HG02943 (cell line): ENCODE measurements around the gene MEG3.

Source experiments
- ATAC-seq: cut with Tn5 transposase; IDR thresholded peaks from one replicate; pipeline ENCODE4 v1.9.1; 2021; ENCODE audit warnings: mild to moderate bottlenecking, low read depth, moderate library complexity; ENCODE audit not compliant: unreplicated experiment

MEG3 gene

DNA sequence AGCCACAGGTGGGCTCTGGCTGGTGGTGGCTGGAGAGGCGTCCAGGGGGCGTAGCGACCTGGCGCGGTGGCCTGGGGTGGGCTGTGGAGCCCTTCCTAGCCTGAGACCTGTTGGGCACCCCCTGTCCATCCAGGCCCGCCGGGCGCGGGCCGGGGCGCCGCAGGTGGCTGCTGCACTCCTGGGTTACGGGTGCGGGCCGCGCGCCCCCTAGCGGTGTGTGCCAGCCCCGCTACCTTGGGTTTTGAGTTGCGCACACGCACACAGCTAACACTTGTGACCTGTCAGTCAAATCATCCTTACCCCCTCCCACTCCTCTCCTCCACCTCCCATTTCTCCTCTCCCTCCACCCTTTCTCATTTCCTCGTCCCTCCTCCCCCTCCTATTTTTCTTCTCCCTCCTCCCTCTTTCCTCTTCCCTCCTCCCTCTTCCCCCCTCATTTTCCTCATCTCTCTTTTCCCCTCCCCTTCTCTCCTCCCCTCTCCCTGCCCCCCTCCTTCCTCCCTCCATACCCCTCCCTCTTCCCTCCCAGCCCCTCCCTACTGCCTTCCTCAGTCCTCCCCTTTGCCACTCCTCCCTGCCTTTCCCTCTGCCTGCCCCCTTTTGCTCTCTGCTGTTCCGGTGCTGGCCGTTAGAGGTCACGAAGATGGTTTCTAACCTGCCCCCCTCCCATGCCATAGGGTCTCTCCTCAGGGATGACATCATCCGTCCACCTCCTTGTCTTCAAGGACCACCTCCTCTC is 2.3 kb downstream of the MEG3 start:
- no peak for ATAC-seq

DNA sequence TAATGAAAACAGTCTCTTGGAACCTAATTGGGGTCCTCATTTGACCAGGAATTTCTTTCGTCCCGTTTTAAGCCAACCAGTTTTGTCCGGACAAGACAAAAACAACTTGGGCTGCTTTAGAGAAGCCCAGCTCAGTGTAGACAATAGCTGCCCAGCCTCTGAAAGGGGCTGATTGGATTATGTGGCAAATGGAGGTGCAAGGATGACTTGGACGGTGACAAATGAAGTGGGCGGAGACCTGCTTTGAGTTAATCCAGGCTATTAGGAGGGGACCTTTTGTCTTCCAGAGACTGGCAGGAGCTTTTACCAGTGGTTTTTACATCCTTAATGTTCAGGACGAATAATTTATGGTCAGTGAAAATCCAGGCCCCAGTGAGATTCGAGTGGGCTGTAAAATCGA is 4.8 kb downstream of the MEG3 start:
- no peak for ATAC-seq

DNA sequence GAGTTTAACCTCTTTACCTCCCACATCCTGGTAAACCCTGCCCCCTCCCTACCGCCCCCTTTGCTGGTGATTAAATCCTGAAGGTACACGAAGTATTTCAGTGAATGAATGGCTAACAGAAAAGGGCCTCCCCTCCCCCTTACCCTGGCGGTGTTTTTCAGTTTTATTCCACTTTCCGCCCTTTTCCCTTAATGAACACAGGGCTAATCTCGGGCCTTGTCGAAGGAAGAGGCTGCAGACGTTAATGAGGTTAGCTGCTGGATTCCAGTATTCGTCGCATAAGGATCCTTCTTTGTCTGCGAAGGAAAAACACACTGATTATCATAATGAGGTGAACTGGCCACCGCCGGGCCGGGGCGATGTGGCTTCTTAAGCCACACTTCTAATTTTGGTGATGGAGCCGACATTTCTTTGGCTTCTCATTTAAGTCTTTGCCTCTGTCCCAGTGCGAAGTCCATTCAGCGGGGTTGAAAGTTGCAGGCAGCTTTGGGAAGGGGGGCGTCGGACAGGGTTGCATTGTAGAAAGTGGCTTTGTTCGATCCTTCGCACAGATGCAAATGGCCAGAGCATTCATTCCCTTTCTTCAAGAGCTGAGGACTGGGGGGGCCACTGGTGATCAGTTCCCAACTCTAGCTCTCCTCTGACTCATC is 6.5 kb downstream of the MEG3 start:
- ATAC-seq, result no peak

DNA sequence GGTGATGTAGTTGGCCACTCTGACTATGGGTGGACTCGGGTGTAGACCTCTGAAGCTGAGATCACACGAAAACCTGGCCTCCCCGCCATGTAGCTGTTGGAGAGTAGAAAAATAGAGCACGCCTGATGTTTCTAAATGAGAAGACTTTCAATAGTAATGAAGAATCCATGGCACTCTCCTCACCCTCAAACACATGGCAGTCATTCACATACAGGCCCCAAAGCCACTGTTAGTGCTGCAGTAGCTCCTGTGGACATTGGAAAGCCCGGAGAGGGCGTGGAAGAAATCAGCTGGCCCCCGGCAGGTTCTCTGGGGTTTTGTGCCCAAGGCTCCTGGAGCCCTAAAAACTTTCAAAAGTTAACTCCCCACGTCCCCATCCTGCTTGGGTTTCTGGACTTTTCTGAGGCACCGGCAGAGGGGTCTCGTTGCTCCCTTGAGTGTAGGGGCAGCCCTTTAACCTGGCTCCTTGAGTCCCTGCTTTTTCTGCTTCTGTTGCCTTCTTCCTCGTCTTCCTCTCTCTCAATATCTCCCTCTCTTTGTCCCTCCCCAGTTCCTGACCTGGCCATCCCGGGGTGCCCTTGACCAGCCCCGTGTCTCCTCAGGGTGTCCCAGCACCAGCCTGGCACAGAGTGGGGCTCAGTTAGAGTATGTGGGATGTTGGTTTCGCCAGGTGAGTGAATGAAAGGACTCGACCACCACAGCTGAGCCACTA is 8.3 kb downstream of the MEG3 start:
- no peak for ATAC-seq

DNA sequence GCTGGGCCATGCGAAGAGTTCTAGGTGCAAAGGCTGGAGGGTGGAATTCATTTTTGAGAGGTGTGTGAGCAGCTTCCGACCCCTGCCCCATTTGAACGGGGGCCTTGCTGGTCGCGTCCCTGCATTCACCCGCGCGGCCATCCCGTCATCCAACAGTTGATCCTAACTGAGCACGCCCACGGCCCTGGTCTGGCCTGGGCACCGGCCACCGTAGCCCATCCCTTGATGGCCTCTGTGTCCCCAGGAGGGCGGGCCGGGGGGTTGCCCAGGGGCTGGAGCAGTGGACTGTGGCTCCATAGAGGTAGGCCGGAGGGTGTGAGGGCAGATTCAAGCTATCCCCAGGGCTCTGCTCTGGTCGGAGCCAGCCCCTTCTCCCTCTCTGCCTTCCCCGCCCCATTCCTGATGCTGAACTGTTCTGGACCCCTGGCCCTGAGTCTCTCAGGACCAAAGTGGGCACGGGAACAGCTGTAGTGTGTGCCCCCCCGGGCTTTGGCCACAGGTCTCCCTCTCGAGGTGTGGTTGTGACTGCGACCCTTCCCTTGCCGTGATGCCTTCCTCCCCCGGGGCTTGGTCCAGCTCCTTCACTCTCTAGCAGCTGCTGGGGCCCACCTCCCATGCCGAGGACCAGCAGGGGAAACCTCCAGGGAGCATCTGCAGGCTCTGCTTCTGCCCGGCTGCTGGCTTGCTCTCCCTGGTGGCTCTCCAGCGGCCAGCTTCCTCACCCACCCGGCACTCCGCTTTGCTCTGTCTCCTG is 9.1 kb downstream of the MEG3 start:
- ATAC-seq, result no peak

DNA sequence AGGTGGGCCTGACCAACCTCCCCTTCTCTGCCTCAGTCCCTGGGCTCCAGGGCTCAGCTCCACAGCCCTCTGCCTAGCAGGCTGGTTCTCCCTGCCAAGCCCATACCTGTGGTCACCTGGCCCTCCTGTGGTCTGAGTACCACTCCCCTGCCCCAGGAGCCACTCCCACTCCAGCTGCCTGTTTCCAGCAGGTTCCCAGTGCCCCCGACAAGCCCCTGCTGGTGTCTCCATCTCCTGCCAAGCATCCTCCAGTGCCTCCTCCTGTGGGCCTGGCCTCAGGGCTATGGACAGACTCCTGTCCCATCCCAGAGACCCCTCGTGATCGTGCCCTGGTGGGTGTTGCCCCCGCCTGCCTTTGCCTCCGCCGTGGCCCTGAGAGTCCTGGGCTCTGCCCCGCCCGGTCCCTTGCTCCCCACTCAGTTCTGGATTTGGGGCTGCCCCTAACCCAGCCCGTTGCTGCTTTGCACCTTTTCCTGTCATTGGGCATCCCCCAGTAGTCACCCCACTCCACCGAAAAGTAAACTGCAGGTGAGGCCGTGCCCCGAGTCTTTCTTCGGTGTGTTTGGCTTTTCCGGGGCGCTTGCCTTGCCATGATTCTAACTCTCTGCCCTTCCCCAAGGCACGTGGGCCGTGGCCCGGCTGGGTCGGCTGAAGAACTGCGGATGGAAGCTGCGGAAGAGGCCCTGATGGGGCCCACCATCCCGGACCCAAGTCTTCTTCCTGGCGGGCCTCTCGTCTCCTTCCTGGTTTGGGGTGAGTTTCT is 9.8 kb downstream of the MEG3 start:
- ATAC-seq, result no peak

DNA sequence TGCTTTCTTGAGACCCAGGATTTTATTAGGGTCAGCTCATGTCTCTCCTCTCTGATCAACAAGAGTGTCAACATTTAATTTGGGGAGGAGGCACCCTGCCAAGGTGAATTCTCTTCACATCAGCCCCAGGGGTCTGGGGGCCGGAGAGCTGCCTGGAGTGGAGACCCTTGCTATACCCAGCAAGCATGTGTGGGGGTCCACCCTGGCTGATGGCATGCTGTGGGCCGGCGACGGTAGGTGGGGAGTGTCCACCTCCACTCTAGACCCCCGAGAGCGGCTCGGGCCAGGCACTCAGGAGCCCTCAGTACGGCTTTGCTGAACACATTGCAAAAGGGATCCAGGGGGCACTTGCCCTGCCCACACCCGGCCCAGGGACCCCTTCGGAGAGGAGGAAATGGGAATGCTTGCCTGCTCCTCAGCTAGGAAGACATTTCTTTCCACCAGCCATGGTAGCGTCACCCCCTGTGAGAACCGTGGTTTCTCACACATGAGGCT is 10.4 kb downstream of the MEG3 start:
- no peak for ATAC-seq

DNA sequence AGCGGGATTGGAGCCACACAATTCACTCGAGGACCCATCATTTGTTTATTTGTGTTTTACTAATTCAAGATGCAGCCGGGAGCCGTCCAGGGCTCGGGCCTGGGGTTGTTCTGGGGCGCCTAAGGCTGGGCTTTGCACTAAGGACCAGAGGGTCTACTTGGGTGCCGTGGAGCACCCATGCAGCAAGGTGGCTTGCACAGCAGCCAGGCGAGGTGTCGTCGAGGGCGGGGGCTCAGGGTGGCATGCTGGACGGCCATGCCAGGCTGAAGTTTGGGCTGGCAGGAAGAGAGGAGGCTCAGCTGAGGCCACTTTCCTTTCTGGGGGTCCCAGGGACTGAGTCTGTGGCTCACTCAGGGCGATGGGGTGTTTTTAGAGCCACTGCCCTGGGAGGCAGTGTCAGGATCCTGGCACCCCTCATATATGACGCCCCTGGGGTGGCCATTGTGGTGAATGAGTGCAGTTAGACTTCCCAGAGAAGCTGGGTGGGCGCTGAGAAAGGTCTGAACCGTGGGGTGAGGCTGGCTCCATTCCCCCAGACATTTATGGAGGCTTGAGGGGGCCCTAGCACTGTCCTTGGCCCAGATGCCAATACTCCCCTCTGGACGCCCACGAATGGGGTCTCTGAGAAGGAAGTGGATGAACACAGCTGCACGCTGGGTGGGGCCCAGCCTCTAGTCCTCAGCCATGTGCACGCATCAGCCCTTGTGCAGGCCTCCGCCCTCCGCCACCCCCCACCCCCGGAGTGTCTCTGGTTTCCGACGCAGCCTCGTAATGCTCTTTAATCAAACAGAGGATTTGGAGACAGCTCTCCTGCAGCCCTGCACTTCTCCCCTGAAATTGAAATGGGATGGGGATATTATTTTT is 11.3 kb downstream of the MEG3 start:
- no peak for ATAC-seq

DNA sequence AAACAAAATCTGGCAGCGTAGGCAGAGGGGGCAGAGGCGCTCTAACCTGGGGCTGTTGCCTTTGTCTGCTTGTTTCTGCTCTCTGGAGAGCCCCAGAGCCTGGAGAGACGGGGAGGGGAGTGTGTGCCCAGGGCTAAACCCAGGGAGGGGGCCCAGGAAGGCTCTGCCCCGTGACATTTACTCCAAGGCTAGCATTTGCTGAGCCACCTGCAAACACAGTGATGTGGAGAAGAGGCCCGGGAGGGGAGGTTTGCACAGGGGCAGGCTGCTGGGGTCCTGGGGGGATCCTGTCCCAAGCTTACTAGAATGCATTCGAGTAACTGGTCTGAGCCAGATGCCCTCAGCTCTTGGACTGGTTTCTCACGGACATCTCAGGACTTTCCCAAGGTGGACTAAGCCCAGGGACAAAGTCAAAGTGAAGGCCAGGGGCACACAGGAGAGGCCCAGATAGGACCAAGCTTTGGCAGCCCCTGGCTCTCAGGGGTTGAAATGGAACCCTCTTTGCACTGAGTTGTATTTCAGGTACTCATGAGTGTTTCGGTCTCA is 12.0 kb downstream of the MEG3 start:
- ATAC-seq, result no peak

DNA sequence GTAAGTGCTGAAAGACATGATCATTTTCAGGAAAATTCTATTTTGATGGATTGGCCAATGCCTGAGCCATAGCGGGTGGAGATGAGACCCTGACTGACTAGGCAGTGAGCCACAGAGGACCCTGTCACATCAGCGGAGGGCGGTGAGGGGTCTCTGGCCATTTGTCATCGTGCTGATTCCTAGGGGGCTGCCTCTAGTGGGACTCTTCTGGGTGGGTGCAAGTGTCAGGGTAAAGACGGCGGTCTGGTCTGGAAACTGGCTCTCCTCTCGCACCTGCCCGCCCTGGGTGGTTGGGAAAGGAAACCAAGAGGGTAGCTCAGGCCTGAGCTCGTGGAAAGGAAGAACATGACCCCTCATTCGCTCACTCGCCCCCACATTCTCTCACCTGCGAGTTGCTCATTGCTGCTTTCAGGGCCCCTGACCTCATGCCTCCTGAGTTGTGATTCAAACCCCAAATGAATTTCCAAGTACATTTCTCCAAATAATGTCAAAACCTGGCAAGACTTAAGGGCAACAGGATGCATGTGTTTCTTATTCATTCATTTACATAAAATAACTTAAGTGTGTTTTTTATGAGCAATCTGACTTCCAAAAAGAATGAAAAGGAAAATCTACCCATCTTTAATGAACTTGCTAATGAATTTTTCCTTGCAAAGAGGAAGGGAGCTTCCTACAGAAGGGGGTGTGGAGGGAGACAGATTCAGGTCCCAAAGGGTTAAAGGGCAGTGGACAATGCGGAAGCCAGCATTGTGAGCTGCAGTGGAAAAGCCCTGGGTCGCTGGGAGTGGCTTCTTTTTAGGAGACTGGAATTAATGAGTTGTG is 12.8 kb downstream of the MEG3 start:
- no peak for ATAC-seq

DNA sequence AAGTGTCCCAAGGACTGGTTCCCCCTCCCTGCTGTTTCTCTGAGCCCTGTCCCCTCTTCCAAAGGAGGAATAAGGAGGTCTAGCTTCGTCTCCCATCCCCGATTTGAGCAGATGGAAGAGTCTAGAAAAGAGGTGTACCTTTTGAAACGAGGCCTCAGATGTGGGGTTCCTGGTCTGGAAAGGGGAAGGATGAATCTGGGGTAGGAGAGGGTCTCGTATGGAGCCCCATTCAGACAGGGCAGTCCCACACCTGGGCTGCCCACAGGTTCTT is 13.3 kb downstream of the MEG3 start:
- ATAC-seq, result no peak

DNA sequence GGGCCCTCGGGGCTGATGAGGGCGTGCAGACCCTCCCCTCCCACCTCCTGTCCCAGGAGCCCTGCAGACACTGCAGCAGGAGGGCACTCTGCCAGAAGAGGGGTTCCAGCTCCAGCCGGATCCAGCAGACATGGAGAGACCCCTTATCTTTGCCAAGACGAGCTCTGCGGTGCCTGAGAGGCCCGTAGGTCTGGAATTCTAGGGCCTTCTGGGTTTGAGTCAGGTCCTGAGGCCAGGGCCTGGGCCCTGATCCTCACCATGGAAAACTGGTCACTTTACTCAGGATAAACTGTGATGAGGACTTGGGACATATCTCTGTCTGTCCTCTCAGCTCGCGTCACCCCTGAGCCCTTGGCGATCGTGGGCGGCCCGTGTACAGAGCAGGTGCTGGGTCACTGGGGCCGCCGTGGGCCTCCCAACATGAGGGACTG is 13.8 kb downstream of the MEG3 start:
- no peak for ATAC-seq

DNA sequence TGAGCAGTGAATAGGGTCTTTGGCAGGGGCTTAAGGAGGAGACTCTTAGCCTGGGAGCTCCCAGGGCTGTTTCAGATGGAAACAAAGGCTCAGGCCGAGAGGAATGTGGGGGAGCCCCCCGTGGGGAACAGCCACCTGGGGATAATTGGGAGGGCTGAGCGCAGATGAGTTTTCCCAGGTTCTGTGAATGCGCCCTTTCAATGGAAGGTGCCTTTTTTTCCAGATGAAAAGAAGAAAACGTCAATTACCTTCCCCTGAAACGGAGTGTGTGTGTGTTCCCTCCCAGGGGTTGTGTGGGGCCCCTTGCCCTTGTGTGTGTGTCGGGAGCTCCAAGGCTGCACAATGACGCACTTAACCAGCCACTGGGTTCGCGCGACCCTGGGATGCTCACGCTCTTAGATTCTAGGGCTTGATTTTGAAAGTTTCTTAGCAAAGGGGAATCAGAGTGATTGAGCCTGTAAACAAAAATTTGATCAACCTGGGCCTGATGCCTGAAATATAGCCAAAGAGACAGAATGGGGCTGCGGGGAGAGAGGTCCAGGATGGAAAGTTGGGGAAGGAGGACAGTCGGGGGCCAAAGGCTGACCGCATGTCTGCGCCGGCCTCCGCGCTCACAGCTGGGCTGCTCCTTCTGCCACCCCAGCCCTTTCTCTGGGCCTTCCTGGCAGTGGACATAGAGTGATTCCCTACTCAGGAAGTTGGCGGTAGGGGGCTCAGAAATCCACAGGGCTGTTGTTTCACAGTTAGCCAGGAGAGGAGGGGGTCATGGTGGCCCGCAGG is 14.6 kb downstream of the MEG3 start:
- no peak for ATAC-seq

DNA sequence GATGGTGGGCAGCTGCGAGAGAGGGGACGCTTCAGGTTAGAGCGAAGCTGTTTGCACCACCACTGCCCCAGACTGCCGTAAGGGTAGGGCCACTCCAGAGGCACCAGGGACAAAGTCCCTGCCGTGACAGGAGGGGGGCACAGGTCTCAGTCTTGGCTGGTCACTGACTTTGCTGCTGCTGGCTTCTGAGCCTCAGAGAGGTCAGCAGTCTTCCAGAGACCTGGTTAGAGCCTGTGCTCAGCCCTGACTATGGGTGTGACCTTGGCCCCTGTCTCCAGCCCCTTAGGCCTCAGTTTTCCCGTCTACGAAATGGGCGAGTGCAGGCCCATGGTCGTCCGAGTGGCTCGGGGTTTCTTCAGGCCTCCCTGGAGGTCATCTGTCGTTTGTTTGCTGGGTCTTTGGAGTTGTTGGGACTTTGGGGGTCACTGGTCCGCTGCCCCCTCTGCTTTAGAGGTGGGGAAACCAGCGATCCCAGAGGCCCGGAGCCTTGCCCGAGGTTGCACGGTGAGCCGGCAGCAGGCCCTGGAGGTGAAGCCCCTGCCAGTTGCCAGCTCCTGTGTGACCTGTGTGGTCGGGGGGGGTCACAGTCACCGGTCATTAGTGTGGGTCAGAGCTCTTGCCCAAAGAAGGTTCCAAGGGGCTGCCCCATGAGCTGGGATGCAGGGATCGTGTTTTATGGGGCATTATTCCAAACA is 15.3 kb downstream of the MEG3 start:
- ATAC-seq, result no peak

DNA sequence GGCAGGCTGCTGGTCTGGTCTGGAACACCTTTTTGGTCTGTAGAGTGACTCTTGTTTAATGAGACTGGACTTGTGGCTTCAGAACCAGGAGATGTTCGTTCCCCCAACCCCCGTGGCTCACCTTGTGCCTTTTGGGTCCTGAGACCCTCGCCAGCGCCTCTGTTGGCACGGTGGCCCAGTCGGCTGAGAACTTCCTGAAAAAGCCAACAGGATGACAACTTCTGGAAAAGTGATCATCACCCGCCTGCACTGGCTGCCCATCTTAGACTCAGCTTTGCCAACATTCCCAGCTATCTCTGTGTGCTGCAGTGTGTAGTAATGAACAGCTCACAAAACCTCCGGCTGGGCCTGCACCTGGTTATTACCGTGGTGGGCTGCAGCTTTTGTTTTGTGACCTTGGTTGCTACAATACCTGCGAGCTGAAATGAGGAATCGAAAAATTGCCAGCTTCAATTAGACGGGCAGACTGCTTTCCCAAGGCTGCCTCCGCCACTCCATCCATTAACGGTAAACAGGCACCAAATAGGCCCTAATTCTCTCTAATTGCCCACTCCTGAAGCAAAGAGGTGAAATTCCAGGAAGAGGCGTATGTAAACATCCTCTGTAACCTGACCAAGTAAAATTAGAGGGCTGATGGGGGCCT is 16.0 kb downstream of the MEG3 start:
- ATAC-seq, result no peak

DNA sequence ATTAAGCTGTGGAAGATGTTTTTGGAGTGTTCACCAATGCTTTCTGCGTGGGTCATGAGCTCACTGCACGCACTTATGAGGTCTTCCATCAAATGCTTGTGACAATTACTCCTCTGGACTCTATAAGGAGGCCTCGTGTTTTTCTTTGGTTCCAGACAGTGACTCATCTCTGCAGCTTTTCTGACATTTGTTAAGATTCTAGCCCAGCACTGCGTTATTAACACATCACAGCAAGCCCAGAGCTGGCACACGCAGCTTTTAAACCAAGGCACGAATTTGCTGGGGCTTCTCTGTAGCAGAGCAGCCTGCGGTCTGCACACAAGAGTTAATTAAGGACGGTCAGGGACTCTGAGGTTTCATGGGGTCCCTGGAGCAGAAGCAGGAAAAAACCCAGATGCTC is 16.9 kb downstream of the MEG3 start:
- no peak for ATAC-seq

DNA sequence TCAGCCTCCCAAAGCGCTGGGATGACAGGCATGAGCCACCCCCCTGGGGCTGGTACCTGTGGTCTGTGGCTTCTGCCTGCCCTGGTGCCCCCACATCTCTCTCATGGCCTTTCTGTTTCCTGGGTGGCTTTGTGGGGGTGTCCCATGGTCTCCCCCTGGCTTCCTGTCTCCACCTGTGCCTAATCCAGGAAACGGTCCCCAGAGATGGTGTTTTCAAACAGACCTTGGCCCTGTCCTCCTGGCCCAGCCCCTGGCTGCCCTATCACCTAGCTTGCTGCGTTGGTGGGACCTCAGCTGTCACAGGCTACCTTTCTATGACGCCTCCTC is 18.1 kb downstream of the MEG3 start:
- no peak for ATAC-seq
